HG02885 (cell line): ENCODE measurements around the gene RGS3.
A peak's percentile ranks its signal among the peaks of the same experiment; 100 is the strongest.
"Not testable (repeated sequence)": the region's sequence is repeated elsewhere in the genome, so short reads cannot be mapped to it uniquely, and the experiment has no call there.

Experiments
- ATAC-seq: cut with Tn5 transposase; IDR thresholded peaks from one replicate; pipeline ENCODE4 v1.9.1; 2021; ENCODE audit warnings: mild to moderate bottlenecking; ENCODE audit not compliant: unreplicated experiment, poor library complexity

RGS3 gene

DNA sequence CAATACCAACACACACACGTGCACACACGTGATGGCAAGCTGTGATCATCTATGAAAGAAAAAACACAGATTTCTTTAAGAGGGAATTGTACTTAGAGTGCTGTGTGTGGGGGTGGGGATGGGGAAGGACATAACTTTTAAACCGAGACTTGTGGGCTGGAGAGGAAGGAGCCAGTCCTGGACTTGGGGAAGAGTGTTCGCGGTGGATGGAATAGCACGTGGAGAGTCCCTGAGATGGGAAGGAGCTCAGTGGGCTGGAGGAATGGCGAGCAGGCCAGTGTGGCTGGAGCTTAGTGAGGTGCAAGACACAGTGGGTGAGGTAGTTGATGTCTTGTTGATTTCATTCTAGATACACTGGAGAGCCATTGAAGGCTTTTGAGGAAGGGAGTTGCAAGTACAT lies 78.5 kb downstream of the RGS3 start:
- ATAC-seq: no peak

DNA sequence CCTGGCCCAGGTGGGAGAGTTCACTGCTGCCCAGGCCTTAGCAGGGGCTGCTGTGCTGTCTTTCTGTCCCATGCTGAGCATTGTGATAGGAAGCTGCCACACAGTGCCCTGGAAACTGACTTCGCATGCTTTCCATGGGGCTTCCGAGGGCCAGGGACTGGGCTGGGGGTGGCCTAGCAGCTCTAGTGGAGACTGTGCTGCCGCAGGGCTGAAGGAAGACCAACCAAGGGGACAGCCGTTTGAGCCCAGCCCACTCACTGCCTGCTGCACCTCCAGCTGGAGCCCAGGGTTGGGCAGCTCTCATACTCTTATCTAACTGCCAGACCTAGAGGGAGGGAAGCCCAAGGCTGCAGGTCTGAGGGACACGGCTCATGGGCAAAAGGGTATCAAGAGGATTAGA lies 79.2 kb downstream of the RGS3 start:
- ATAC-seq: no peak

DNA sequence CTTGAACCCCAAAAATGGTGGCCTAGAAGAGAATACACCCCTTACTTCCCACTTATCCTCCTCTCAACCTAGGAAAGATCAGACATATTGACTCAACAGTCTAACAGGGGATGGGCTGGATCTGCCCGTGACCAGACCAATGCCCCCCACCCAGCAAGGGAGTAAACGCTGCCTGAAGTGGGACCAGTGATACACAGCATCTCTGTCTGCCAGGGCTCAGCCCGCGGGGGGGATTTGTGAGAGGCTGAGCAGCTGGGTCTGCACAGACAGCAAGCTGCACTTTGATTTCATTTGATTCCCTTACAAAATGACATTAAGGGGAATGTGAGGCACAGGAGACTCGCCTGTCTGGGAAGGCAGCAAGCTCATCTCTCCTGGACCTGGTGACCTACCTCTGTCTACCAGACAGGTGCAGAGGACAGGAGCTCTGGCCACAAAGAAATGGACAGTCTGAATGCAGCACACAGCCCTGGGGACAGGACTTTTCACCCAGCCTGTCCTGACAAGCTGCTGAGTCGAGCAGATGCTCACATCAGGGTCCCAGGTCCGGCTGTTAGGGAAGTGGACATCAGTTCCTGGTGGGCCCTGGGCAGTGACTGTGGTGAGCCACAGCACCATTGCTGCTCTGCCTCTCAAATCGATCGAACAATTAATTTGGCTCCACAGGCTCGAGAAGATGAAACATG lies 79.9 kb downstream of the RGS3 start:
- no peak for ATAC-seq

DNA sequence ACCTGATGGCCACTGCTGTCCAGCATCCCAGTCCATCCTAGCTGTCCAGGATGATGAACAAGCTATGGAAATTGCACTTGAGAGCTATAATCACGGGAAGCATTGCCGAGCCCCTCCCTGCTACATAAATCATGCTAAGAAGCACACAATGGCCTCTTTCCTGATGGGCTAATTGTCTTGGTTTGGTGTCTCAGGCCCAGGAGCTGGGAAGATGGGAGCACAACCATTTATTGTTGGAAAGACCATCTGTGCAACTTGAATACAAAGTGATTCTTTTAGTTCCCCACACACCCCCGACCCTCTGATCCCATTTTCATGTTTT lies 80.4 kb downstream of the RGS3 start:
- ATAC-seq: no peak

DNA sequence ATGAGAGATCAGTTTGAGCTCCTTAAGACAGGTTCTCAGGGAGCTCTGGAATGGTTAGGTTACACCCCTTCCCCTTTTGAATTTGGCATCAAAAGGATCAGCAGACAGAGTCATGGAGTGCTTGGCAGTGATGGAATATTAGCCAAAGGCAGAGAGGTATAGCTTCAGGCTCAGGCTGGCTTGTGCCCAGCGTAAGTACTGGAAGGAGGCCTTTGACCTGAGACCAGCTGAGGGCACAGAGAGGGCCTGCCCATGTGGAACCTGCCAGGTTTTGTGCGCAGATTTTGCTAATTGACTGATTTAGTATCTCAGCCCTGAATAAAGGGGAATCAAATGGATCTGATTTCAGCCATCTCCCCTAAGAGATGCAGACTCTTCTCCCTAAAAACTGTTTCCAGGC lies 81.5 kb downstream of the RGS3 start:
- ATAC-seq: no peak

DNA sequence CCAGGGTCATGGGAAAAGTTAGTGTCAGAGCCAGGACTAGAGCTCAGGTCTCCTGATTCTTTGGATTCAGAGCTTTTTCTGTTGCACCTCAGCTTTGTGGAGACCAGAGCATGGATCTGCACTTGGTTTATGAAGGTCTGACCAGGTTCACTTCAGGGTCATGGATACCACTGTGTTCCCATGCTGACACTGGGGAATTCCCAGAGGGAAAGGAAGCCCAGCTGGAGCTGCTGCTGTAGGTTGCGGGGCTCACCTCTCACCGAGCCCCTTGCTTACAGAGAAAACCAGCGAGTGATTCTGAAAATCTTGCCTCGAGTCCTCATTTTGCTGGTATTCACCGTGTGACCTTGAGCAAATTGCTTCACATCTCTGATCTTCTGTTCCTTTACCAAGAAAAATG lies 83.0 kb downstream of the RGS3 start:
- ATAC-seq: no peak

DNA sequence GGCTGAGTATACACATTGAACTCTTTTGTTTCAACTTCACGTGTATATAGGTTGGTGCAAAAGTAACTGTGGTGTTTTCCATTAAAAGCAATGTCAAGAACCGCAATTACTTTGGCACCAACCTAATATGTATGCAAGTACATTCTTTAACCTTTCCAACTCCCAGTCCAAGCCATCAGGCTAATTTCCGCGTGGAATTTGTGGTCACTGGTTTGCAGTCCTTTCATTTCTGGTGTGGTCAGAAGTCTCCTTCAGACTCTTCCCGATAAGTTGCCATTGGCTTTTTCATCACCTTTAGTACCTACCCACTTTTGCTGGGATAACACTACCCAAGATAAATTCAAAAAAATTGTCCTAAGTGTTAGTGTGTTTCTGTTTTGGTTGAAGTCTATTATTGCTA lies 84.0 kb downstream of the RGS3 start:
- ATAC-seq: no peak

DNA sequence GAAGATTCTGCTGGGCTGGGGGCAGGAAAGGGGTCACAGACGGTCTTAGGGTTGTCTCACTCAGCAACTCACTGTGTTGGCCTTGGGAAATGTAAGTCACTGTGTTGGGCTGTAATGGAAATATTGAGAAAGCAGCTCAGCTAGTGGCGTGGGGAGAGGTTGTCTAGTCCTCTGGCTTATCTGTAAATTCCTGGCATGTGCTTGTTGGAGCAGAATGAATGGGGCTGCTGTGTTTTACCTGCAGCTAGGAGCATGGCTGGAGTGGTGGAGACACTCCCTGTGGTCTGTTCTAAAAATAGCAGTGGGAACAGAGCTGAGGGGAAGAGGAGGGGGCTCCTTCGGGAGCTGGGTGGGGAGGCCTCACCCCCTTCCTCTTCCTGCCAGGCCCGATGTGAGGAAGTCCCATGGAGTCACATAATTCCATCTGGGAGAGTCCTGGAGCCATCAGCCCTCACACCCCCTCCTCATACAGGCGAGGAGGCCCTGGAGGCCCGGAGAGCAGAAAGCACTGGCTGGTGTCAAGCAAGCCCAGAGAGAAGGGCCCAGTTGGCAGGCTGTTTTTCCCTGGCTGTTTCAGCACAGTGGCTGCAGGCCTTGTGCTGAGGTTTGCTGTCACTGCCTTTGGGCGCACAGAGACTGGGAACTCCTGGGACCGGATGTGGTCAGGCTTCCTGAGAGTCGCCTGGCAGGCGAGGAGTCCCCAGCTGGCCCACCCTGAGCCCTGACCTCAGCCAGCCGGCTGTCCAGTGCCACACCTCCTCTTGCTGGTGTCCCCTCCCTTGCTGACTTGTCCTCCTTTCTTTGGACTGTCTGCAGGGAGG lies 84.9 kb downstream of the RGS3 start:
- peak; percentile 50 for ATAC-seq

DNA sequence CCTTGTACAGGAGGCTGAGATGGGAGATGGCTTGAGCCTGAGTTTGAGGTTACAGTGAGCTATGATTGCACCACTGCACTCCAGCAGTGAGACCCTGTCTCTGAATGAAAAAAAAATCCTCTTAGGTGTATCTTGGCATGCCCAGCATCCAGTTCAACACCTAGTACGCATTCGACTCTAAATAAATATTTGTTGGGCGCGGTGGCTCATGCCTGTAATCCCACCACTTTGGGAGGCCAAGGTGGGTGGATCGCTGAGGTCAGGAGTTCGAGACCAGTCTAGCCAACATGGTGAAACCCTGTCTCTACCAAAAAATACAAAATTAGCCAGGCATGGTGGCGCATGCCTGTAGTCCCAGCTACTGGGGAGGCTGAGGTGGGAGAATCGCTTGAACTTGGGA lies 86.4 kb downstream of the RGS3 start:
- ATAC-seq: not testable (repeated sequence)

DNA sequence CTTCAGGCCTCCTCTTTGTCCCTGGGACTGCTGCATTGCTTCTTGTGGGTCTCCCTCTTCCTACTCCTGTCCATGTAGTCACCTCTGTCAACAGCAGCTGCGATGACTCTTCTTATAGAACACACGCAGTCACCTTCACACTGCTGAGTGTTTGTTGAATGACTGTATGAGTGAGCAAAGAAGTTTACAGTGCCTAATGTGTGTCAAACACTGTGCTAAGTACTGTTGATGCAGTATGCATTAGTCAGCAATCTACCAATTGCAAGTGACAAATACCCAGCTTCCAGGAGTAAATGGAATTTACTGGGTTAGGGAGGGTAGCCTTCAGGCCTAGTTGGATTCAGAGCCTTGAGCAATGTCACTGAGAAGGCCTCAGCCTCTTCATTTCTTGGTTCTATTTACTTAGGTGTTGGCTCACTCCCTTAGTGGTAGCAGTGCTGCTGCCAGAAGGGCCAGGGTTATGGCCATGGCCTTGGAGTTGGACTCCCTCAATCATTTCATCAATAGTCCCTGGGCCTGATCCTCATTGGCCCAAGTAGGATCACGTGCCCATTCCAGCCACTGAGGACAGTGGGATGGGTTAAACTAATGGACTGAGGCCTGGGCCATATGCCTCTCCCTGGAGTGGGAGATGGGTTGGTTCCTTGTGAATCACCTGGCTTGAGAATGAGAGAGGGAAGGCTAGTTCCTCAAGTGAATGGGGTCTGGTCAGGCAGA lies 93.5 kb downstream of the RGS3 start:
- no peak for ATAC-seq

DNA sequence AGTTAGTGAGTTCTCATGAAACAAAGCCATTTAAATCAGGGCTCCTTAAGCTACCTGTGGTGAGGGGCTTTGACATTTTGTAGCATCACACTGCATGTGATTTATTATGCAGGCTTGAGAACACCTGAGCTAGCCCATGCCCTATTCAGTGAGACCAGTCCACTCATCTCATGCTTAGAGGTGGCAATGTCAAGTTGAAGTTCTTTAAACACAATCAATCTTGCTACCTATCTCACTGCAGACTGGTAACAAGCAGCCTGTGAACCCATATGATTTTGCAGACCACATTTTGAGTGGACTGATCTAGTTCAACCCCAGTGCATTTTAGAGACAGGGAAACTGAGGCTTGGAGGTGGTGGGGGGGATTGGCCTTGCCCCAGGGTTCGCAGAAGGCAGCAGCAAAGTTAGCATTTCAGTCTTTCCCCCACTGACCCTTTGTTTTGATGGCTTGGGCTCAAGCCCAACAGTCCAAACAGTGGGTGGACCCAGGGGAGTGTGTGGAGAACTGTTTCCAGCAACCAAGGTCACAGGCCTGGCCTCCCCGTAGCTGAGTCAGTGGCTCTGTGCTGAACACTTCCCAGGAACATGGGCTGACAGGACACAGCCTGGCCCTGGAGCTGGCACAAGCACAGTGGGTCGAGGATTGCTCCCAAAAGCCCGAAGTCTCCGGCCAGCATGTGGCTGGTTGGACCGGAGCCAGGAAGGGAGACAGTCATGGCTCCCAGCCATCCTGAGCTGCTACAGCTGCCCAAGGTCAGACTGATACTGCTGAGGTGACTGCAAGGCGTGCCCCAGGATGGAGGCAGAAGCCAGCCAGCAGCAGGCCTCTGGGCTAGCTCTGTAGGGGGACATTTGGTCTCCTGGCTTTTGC lies 95.3 kb downstream of the RGS3 start:
- ATAC-seq: no peak

DNA sequence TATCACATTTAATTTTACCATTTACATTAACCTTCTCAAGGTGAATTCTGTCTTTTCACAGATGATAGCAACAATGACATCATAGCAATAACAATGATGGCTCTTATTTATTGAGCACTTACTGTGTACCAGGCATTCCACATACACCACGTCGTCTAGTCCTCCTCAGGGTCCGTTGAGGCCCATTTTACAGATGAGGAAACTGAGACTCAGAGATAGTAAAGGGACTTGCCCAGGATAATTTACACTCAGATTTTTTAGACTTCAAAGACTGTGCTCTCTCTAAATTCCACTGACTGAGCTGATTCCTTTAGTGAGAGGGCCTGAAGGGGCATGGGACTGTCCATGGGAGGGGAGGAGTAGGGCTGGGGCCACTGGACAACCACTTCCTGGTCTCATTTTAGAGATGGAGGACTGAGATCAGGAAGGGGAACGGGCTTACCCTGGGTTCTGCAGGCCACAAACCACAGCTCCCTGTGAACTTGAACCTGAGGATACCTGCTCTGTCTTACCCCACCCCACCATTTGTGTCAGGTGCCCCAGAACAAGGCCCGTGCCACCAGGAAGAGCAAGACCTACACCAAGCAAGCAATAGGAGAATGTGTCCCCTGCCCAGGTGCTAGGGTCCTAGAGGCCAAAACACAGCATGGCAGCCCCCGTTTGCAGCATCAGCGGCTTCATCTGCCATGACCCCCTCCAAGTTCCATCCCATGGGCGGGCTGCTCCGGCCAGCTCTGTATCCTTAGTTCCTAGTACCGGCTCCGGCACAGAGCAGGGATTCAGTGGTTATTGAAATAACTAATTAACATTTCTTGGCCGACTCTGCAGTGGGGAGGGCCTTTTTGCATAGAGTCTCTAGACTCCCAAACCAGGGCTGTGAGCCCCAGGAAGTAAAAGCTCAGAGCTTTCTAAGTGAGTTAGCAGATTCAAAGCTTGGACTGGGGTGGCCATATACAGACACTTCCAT lies 96.6 kb downstream of the RGS3 start:
- no peak for ATAC-seq

DNA sequence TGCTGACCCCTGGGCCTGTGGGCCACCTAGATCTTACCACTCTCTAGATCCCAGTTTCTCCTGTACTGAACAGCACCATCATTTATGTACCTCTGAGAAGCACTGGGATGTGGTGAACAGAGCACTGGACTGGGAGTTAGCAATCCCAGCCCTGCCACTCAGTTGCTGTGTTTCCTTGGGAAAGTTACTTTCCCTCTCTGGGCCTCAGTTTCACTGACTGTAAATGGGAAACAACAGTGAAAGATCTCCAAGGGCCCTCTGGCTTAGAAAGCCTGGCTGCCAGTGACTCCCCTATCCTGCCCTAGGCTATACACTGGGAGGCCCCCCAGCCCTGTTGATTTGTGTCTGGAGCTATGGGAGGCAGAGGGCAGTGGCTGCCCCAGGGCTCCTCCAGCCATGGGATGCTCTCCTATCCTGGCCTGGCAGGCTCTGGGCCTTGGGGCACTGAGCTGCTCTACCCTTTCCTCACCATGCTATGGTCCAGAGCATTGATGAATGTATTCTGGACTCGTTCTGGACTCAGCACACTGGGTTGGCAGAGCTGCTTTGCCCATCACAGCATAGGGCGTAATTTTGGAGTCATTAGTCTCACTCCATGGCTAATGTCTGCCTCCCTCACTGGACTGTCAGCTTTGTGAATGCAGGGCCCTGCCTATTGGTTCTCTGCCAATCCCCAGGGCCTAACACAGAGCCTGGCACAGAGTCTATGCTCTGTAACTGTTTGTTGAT lies 99.3 kb downstream of the RGS3 start:
- ATAC-seq: no peak

DNA sequence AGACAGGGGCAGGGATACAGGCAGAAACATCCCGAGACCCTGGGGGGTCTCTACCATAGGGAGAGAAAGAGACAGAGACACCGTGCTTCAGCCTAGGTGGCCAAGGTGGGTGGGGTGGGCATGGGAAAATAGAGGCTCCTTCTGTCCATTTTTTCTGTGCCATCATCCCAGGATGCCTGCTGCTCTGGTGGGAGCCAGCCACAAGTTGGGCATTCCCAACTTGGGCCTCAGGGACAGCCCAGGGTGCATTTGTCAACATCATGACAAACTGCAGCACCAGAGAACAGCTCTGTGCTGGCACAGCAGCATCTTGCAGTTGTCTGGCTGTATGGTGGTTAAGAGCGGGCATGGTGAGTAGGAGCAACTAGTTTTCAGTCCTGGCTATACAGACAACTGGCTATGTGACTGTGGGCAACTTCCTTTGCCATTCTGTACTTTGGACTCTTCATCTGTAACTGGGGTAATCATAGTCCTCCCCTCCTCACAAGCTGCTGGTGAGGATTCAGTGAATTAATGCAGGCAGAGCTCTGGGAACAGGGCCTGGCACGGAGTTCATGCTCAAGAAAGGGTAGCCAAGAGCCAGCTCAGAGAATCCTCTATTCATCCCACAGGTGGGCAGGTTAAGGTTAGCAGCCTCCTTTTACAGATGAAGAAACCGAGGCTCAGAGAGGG lies 100.4 kb downstream of the RGS3 start:
- ATAC-seq: no peak

DNA sequence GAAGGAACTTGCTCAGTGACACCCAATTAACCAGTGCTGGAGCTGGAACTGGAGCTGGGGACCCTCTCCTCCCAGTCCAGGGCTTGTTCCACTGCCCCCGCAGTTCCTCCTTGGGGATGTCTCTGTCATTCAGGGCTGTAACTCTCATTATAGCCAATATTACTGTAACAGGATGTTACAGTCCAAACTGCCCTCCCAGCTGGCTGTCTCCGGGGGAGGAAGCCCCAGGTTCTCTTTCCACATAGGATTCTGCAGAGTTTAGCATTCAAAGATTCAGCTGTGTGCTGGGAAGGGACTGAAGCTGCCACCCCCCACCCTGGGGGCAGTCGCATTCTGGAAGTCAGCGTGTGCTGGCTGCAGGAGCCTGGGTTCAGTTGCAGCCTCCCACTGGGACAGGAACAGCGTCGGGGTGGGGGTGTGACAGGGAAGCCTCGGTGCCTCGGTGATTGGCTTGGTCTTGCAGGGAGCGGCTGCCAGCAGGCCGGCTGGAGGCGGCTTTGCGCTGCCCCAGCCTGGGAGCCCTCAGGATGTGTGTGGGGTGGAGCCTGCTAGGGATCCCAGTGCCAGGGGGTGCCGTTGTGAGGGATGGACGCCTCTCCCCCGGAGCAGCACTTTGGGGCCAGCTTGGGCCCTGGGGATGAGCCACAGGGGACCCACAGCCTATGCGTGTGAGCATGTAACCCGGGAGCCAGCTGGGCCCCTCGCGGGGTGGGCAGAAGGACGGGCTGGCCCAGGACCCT lies 101.1 kb downstream of the RGS3 start:
- ATAC-seq: no peak

DNA sequence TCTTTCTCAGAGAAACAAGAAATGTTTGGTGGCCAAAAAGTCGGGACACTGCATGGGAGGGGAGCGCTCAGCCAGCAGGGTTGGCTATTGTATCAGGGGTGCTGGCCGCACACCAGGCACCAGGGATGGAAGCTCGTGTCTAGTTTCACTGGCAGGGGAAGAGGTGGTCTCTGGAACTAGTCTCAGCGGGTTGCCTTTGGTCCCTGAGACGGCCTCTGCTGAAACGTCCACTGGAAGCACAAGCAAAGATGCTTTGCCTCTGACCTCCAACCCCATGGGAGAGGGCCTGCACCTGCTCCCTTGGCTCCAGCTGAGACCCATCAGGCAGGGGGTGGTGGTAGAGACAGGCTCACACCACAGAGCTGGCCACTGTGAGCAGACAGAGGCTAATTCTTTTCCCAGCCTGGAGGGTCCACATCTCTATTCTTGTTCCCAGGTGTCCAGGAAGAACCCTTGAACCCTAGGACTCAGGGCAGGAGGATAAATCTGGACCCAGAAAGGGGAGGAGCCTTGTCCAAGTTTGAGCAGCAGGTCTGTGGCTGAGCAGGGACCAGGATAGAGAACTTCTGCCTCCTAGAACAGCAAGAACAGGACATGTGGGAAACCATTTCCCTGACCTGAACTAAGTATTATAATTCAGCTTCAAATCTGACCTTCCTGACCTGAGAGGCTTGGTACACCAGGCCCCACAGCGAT lies 102.6 kb downstream of the RGS3 start:
- no peak for ATAC-seq

DNA sequence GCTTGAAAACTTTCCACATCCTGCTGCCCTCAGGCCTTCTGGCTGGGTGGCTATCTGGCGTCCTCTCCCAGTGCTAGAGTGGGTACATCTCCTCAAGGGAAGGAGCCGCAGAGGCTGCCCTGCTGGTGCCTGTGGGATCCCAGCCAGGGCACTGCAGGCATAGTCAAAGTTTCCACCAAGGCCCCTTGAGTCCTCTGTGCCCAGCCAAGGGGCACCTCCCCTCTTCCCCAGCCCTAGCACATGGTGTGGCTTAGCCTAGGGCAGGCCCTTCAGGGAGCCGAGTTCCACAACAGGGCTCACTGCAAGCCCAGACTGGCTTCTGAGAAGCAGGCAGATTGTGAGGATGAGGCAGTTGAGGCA lies 103.2 kb downstream of the RGS3 start:
- ATAC-seq: no peak
